HS-5 (cell line): ENCODE measurements around the gene HMGN2.
"Not testable (repeated sequence)": the region's sequence is repeated elsewhere in the genome, so short reads cannot be mapped to it uniquely, and the experiment has no call there.

Experiments used
- DNase-seq: peaks from one replicate; pipeline ENCODE4 v3.0.0-alpha.2; 2012; ENCODE audit warnings: low read depth

Gene HMGN2

DNA sequence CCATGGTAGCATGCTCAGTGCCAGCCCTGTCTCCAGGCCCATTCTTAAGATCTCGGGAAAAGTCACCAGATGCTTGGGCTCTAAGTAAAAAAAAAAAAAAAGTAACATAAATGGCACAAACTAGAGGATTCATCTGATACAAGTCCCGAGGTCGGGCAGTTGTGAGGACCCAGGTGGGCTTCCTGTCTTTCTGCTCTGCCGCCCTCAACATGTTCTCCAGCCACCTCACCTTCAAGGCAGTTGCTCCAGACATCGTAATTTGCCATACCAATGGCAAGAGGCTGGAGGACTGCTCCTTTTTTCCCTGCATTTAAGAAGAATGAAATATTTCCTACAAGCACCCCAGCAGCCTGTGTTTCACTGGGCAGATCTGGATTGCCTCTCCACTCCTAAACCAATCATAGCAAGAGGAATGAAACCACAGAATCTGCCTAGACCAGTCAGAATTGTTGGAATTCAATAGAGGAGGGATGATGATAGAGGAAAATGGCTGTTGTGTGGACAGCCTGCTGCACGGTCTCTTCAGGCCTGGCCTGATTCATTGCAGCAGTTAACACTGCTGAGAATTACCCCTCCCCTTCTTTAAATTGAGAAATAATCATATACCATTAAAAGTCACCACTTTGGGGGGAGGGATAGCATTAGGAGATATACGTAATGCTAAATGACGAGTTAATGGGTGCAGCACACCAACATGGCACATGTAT lies 5.4 kb downstream of the HMGN2 start:
- DNase-seq, result no peak

GRCh38 chr1:26478159-26478558 lies 5.9 kb downstream of the HMGN2 start:
- DNase-seq, result no peak

DNA sequence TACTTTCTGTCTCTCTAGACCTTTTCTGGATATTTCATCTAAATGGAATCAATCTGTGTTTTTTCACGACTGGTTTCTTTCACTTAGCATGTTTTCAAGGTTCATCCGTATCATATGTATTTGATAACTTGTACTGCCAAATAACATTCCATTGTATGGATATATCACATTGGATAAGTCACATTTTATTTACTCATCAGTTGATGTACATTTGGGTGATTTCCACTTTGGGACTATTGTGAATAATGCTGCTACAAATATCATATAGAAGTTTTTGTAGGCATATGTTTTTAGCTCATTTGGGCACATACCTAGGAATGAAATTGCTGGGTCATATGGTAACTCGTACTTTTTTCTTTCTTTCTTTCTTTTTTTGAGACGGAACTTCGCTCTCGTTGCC lies 6.7 kb downstream of the HMGN2 start:
- no peak for DNase-seq

- DNase-seq, result no peak
Observed at GRCh38 chr1:26482921-26483320, 10.7 kb downstream of the HMGN2 start.

- no peak for DNase-seq
Observed at GRCh38 chr1:26483980-26484379, 11.7 kb downstream of the HMGN2 start.

GRCh38 chr1:26490155-26490554 lies 17.9 kb downstream of the HMGN2 start:
- no peak for DNase-seq

- no peak for DNase-seq
Observed at GRCh38 chr1:26493267-26493666, 21.0 kb downstream of the HMGN2 start.

DNA sequence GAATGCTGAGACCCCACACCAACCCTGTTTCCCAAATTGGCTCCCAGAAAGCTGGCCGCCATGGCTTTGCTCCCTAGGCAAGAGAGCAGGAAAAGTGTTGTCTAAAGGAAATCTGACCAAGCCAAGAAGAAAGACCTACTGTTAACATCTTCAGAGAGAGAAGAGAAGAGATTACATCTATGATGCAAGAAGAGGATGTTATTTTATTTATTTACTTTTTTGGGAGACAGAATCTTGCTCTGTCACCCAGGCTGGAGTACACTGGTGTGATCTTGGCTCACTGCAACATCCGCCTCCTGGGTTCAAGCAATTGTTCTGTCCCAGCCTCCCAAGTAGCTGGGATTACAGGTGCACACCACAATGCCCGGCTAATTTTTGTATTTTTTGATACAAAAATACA lies 21.7 kb downstream of the HMGN2 start:
- DNase-seq, result no peak

DNA sequence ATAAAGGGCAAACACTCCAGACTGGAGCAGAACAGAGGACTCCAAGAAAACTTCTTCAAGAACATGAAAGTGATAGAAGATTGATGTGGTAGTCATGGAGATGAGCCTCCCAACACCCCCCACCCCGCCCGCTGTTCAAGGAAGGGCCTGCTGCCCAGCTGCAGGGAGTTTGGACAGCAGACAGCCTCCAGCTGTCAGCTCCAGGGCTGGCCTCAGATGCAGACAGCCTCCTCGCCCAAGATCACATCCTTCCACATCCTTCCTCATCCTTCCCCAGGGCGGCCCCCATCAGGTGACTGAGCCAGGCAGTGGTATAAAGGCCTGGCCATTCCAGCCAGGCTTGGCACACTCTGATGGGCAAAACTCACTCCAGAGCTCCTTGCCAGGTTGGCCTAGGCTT lies 24.6 kb downstream of the HMGN2 start:
- DNase-seq, result no peak

GRCh38 chr1:26498894-26499293 lies 26.7 kb downstream of the HMGN2 start:
- DNase-seq, result no peak

DNA sequence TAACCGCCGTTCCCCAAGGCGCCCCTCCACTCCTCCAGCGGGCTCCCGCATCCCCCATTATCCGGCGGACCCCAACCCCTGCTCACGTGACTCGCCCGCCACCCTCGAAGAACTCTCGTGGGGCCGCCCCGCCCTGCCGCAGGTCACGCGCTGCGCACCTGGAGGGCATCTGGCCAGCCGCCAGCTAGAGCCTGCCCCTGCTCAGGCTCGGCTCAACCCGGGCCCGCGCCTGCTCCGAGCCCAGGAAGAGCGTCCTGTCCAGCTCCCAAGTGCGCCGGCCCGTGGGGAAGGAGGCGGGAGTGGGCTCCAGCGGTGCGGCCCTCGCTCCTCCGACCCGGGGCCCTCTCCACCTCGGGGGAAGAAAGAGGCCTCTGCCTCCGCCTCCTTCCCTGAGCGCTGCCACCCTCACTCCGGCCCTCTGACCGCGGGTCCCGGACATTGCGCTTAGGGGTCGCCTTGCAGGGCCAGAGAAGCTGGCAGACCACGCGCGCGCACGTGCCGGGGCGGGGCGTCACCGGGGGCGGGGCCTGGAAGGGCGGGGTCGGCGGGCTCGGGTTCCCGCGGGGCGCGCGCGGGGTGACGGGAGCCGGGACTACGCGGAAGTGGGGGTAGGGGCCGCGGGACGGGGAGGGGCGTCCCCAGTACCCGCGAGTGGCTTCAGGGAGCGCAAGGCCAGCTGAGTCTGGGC lies 28.4 kb downstream of the HMGN2 start:
- no peak for DNase-seq

DNA sequence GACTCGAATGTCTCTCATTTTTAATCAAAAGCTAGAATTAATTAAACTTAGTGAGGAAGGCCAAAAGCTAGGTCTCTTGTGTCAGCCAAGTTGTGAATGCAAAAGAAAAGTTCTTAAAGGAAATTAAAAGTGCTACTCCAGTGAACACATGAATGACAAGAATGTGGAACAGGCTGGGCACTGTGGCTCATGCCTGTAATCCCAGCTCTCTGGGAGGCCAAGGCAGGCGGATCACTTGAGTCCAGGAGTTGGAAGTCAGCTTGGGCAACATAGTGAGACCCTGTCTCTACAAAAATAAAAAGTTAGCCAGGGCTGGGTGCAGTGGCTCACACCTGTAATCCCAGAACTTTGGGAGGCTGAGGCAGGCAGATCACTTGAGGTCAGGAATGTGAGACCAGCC lies 38.5 kb downstream of the HMGN2 start:
- not testable (repeated sequence) for DNase-seq

- DNase-seq, result not testable (repeated sequence)
Observed at GRCh38 chr1:26515836-26516235, 43.6 kb downstream of the HMGN2 start.

DNA sequence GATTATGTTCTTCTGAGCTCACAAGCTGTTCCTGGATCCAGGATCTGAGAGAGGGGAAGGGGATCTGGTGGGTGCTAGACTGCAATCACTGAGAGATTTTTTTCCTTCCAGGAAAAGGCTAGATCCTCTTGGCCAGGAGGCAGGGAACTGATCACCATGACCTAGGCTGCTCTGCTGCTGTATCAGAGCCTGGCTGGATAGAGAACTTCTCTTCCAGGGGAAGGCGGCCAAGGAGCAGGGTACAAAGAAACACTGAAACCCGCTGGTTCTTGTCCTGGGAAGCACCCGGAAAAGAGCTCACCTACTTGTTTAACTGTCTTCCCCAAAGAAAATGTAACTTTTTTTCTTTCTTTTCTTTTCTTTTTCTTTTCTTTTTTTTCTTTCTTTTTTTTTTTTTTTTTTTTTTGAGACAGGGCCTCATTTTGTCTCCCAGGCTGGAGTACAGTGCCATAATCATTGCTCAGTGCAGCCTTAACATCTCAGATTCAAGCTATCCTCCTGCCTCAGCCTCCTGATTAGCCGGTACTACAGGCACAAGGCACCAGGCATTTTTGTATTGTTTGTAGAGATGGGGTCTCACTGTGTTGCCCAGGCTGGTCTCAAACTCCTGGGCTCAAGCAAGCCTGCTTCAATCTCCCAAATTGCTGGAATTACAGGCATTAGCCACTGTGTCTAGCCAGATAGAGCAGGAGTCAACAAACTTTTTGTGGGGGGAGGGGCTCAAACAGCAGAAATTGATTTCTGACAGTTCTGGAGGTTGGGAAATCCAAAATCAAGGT lies 44.9 kb downstream of the HMGN2 start:
- no peak for DNase-seq

GRCh38 chr1:26517766-26518049 lies 45.5 kb downstream of the HMGN2 start:
- DNase-seq, result no peak

DNA sequence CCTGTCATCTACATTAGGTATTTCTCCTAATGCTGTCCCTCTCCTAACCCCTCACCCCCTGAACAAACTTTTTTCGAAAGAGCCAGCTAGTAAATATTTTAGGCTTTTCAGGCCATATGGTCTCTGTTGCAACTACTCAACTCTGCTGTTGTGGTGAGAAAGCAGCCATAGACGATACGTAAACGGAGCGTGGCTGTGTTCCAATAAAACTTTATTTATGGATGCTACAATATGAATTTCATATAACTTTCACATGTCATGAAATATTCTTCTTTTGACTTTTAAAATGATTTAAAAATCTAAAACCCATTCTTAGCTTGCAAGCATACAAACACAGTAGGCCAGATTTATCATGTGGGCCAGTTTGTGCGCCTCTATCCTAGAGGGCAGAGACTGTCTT lies 46.1 kb downstream of the HMGN2 start:
- no peak for DNase-seq

DNA sequence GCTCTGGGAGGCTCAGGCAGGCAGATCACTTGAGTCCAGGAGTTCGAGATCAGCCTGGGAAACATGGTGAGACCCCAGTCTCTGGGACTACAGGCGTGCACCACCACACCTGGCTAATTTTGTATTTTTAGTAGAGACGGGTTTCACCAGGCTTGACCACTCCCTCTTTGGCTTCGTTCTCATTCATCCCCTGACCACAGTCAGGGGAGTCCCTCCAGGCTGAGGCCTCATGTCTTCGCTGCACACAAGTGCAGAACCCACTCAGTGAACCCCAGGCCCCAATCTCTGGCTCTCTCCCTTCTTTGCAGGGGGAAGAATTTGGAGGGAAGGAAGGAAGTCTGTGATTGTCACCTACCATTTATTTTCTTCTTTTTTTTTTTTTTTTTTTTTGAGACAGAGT lies 48.1 kb downstream of the HMGN2 start:
- no peak for DNase-seq

GRCh38 chr1:26521669-26522030 lies 49.4 kb downstream of the HMGN2 start:
- no peak for DNase-seq

GRCh38 chr1:26522073-26522472 lies 49.8 kb downstream of the HMGN2 start:
- no peak for DNase-seq

DNA sequence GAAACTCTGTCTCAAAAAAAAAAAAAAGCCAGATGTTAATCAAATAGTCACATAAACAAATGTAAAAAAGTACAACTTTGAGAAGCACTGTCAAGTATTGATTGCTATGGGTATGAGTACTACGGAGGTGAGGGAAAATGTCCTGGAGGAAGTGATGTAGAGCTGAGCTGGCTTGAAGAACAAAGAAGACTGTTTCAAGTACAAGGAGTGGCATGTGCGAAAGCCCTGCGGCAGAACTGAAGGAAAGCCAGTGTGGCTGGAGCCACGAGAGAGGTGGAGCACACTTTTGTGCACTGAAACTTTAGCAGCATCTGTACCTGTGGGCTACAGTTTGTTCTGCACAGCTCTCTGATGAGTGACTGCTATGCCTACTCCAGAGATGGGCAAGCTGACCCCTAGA lies 51.9 kb downstream of the HMGN2 start:
- no peak for DNase-seq
